ENCODE data around the gene CERCAM. TPM values are rescaled to one million over a fixed set of nuclear protein-coding genes. Genes with fewer than 3 reads are reported as not detected.

CERCAM gene
- polyA plus RNA-seq, 2 of the 4 experiments (the other 2 are of a cell fraction): 16.5 to 28.5 TPM

DNA sequence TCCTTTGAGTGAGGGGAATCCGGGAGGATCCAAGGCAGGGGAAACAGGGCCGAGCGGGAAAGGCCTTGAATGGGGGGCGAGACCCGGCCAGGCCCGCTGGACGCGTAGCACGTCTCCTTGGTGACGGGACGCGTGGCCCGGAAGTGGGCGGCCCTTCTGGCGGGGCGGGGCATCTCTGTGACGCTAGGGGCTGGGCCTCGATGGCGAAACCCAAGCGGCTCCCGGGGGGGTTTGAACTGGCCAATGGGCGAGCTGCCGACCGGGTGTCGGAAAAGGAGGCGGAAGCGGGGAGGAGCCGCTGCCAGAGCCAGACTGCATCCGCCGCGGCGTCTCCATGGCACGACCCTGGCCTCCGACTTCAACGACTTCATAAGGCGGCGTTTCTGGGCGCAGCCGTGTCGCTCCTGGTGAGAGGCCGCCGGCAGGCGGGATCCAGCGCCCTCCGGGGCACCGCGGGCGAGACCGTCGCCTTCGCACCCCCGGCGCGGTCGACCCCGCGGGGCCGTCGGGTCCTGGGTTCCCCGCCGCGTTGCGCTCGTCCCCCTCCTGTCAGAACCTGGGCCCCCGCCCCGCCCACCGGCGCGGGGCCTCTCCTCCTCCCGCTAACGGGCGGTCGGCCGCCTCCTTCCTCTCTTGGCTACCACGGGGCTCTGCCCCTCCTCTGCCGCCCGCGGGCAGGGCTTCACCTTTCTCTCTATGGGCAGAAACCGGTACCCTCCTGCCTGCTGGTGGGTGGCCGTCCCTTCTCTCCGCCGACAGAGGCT, 35.4 kb downstream of the CERCAM start, which contains the start of gene ODF2:
TSS of gene ODF2 (plus strand) at position 158 of the 764 bp plus-strand sequence. CDS start at position 244, 86 bp downstream.
- TF ChIP-seq KDM1A (IDR thresholded peaks at IDR 0.05; ENCODE audit: low read depth) (no peak), MYC (IDR thresholded peaks at IDR 0.05; ENCODE audit: borderline replicate concordance, low read length) (peak; percentile 20; the same call in 1 of the 2 replicates), PHF8 (IDR thresholded peaks at IDR 0.05; ENCODE audit: borderline replicate concordance, low read depth) (peak; percentile 65), CEBPB (IDR thresholded peaks at IDR 0.05) (peak; percentile 18 to 87; a peak in 3 of 4 replicates), FOSB (CRISPR knock-in tag; IDR thresholded peaks at IDR 0.05) (no peak), HOXA7 (CRISPR knock-in tag; IDR thresholded peaks at IDR 0.05) (no peak), POLR2A (IDR thresholded peaks at IDR 0.05; ENCODE audit: low read length) (peak; percentile 55), POLR2AphosphoS2 (conservative IDR thresholded peaks at IDR 0.05; ENCODE audit: low read length) (no peak), JUN (IDR thresholded peaks at IDR 0.05) (peak; percentile 30 to 35; a peak in 1 of 5 replicates)
- TF ChIP-seq, protein P1, sequence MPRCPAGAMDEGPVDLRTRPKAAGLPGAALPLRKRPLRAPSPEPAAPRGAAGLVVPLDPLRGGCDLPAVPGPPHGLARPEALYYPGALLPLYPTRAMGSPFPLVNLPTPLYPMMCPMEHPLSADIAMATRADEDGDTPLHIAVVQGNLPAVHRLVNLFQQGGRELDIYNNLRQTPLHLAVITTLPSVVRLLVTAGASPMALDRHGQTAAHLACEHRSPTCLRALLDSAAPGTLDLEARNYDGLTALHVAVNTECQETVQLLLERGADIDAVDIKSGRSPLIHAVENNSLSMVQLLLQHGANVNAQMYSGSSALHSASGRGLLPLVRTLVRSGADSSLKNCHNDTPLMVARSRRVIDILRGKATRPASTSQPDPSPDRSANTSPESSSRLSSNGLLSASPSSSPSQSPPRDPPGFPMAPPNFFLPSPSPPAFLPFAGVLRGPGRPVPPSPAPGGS (IDR thresholded peaks at IDR 0.05): peak; percentile 40; the same call in 1 of the 3 replicates
- TF ChIP-seq, protein P2, sequence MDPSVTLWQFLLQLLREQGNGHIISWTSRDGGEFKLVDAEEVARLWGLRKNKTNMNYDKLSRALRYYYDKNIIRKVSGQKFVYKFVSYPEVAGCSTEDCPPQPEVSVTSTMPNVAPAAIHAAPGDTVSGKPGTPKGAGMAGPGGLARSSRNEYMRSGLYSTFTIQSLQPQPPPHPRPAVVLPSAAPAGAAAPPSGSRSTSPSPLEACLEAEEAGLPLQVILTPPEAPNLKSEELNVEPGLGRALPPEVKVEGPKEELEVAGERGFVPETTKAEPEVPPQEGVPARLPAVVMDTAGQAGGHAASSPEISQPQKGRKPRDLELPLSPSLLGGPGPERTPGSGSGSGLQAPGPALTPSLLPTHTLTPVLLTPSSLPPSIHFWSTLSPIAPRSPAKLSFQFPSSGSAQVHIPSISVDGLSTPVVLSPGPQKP (IDR thresholded peaks at IDR 0.05; ENCODE audit: low read depth, low read length): 0 out of 2 replicates have a peak, but pooled peaks have one; percentile 49
- TF ChIP-seq, protein P3, sequence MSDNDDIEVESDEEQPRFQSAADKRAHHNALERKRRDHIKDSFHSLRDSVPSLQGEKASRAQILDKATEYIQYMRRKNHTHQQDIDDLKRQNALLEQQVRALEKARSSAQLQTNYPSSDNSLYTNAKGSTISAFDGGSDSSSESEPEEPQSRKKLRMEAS (IDR thresholded peaks at IDR 0.05): peak; percentile 36; the same call in 1 of the 2 replicates
- TF ChIP-seq, protein P4, sequence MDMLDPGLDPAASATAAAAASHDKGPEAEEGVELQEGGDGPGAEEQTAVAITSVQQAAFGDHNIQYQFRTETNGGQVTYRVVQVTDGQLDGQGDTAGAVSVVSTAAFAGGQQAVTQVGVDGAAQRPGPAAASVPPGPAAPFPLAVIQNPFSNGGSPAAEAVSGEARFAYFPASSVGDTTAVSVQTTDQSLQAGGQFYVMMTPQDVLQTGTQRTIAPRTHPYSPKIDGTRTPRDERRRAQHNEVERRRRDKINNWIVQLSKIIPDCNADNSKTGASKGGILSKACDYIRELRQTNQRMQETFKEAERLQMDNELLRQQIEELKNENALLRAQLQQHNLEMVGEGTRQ (IDR thresholded peaks at IDR 0.05): peak; percentile 18; the same call in 1 of the 2 replicates
- TF ChIP-seq, protein P5, sequence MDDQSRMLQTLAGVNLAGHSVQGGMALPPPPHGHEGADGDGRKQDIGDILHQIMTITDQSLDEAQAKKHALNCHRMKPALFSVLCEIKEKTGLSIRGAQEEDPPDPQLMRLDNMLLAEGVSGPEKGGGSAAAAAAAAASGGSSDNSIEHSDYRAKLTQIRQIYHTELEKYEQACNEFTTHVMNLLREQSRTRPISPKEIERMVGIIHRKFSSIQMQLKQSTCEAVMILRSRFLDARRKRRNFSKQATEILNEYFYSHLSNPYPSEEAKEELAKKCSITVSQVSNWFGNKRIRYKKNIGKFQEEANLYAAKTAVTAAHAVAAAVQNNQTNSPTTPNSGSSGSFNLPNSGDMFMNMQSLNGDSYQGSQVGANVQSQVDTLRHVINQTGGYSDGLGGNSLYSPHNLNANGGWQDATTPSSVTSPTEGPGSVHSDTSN (IDR thresholded peaks at IDR 0.05): no peak
- ATAC-seq (peak; percentile 89), FAIRE-seq (peak; percentile 72), DNase-seq (ENCODE audit: low read depth in 1 of 2, low spot score in 1 of 2) (peak; percentile 96 to 98)
- peak within 1 kb of the TSS; percentile 91 for H3K4me2 ChIP-seq
- H3K4me1 ChIP-seq: peaks cover 9% of the 10 kb centered on the region
- 4% methylated on average over 16 of the region's 82 CpGs for WGBS (ENCODE audit: missing lambda C conversion rate)
- peak within 1 kb of the TSS; percentile 89 to 95 for H3K27ac ChIP-seq
- H3K4me3 ChIP-seq: peak within 1 kb of the TSS; percentile 100
- POLR2A ChIA-PET: interaction anchor here (0.6 kb wide), 1 partner anchor 10 kb away, joined by 3 read pairs; no protein-coding TSS in a partner anchor
- H3K9me3 ChIP-seq: no peaks in the 10 kb centered on the region
- CTCF ChIA-PET: interaction anchor here (0.6 to 4.5 kb wide), 5 partner anchors 14 to 169 kb away, joined by 3 to 27 read pairs (median 3); no protein-coding TSS in a partner anchor

DNA sequence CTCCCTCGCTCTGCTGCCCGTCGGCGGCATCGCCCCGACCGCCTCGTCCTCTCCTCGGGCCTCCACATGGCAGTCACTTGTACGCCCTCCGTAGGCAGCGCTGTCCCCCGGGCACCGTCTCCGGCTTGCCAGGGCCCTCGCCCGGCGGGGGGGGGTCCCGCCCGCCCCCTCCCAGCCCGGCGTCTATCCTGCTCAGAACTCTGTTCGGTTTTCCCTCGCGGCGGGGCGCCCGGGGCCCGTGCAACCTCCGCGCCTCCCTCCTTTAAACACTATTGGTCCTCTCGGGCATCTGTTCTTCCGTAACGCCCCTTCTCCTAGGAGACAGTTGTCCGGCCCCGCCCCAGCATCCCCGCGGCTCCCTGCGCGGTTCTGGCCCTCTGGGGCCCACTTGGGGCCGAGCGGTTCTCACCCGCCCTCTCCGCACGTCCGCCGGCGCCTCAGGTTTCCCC, 36.0 kb downstream of the CERCAM start:
- 0% methylated on average over 11 of the region's 48 CpGs for WGBS (ENCODE audit: missing lambda C conversion rate)
- peaks cover 9% of the 10 kb centered on the region for H3K4me1 ChIP-seq
- TF ChIP-seq PHF8 (IDR thresholded peaks at IDR 0.05; ENCODE audit: borderline replicate concordance, low read depth) (no peak), KDM5A (IDR thresholded peaks at IDR 0.05) (no peak), FOSL2 (IDR thresholded peaks at IDR 0.05) (no peak), FOSL2 (CRISPR knock-in tag; IDR thresholded peaks at IDR 0.05) (no peak), CBX8 (IDR thresholded peaks at IDR 0.05) (no peak), MAFK (IDR thresholded peaks at IDR 0.05; ENCODE audit: partially characterized antibody) (no peak), NR3C1 (IDR thresholded peaks at IDR 0.05) (no peak), HDAC2 (IDR thresholded peaks at IDR 0.05) (no peak), KDM1A (IDR thresholded peaks at IDR 0.05; ENCODE audit: low read depth) (no peak), CBX2 (IDR thresholded peaks at IDR 0.05; ENCODE audit: borderline replicate concordance, low read depth) (no peak), JUN (IDR thresholded peaks at IDR 0.05) (0 out of 5 replicates have a peak, but pooled peaks of 1 of the 2 experiments have one; percentile 10)
- TF ChIP-seq, protein P4 (IDR thresholded peaks at IDR 0.05): peak; percentile 22; the same call in 1 of the 2 replicates
- TF ChIP-seq, protein P6, sequence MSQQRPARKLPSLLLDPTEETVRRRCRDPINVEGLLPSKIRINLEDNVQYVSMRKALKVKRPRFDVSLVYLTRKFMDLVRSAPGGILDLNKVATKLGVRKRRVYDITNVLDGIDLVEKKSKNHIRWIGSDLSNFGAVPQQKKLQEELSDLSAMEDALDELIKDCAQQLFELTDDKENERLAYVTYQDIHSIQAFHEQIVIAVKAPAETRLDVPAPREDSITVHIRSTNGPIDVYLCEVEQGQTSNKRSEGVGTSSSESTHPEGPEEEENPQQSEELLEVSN (IDR thresholded peaks at IDR 0.05; ENCODE audit: borderline replicate concordance, low read depth): peak; percentile 80
- TF ChIP-seq, protein P3 (IDR thresholded peaks at IDR 0.05): peak; percentile 72
- TF ChIP-seq, protein P7, sequence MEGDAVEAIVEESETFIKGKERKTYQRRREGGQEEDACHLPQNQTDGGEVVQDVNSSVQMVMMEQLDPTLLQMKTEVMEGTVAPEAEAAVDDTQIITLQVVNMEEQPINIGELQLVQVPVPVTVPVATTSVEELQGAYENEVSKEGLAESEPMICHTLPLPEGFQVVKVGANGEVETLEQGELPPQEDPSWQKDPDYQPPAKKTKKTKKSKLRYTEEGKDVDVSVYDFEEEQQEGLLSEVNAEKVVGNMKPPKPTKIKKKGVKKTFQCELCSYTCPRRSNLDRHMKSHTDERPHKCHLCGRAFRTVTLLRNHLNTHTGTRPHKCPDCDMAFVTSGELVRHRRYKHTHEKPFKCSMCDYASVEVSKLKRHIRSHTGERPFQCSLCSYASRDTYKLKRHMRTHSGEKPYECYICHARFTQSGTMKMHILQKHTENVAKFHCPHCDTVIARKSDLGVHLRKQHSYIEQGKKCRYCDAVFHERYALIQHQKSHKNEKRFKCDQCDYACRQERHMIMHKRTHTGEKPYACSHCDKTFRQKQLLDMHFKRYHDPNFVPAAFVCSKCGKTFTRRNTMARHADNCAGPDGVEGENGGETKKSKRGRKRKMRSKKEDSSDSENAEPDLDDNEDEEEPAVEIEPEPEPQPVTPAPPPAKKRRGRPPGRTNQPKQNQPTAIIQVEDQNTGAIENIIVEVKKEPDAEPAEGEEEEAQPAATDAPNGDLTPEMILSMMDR (IDR thresholded peaks at IDR 0.05): no peak
- H3K27ac ChIP-seq: peak overlapping the region; percentile 89 to 95
- POLR2A ChIA-PET: no interaction called here
- CTCF ChIA-PET: no interaction called here
- no peak for FAIRE-seq
- H3K4me2 ChIP-seq: peak overlapping the region; percentile 91
- ATAC-seq: peak; percentile 88 to 89
- no peaks in the 10 kb centered on the region for H3K9me3 ChIP-seq
- peak; percentile 70 to 94 for DNase-seq (ENCODE audit: low read depth in 1 of 2, low spot score in 1 of 2)
- H3K4me3 ChIP-seq: peak overlapping the region; percentile 100
